ENCODE results near the gene AHCY.

DNA sequence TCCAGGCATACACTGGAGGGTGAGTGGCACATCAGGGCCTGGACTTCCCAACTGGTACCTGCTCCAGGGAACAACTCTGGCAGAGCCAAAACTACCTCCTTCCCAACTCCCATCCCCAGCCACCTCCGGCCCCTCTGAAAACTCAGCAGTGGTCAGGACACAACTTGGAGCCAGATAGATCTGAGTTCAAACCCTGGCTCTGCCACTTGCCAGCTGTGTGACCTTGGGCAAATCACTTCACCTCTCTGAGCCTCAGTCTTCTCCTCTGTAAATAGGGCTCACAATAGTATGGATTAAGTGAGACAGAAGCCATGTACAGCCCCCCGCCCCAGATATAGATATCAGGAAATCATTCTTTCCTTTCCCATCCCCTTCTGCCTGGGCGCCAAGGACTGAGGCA, 10.7 kb downstream of the AHCY start:
- no peak for TF ChIP-seq TCF12 (IDR thresholded peaks at IDR 0.05; ENCODE audit: low read depth)
- TF ChIP-seq, protein P1, sequence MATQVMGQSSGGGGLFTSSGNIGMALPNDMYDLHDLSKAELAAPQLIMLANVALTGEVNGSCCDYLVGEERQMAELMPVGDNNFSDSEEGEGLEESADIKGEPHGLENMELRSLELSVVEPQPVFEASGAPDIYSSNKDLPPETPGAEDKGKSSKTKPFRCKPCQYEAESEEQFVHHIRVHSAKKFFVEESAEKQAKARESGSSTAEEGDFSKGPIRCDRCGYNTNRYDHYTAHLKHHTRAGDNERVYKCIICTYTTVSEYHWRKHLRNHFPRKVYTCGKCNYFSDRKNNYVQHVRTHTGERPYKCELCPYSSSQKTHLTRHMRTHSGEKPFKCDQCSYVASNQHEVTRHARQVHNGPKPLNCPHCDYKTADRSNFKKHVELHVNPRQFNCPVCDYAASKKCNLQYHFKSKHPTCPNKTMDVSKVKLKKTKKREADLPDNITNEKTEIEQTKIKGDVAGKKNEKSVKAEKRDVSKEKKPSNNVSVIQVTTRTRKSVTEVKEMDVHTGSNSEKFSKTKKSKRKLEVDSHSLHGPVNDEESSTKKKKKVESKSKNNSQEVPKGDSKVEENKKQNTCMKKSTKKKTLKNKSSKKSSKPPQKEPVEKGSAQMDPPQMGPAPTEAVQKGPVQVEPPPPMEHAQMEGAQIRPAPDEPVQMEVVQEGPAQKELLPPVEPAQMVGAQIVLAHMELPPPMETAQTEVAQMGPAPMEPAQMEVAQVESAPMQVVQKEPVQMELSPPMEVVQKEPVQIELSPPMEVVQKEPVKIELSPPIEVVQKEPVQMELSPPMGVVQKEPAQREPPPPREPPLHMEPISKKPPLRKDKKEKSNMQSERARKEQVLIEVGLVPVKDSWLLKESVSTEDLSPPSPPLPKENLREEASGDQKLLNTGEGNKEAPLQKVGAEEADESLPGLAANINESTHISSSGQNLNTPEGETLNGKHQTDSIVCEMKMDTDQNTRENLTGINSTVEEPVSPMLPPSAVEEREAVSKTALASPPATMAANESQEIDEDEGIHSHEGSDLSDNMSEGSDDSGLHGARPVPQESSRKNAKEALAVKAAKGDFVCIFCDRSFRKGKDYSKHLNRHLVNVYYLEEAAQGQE (IDR thresholded peaks at IDR 0.05; ENCODE audit: low read depth), result no peak
- no peak for TF ChIP-seq CEBPB (IDR thresholded peaks at IDR 0.05)
- no peak for TF ChIP-seq FOXM1 (IDR thresholded peaks at IDR 0.05; ENCODE audit: borderline replicate concordance, low read depth)
- TF ChIP-seq YY1 (IDR thresholded peaks at IDR 0.05; ENCODE audit: low read depth), result no peak
- TF ChIP-seq EGR1 (IDR thresholded peaks at IDR 0.05), result no peak
- no peak for TF ChIP-seq TAF1 (IDR thresholded peaks at IDR 0.05; ENCODE audit: low read depth)
- TF ChIP-seq, protein P2, sequence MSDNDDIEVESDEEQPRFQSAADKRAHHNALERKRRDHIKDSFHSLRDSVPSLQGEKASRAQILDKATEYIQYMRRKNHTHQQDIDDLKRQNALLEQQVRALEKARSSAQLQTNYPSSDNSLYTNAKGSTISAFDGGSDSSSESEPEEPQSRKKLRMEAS (IDR thresholded peaks at IDR 0.05), result no peak
- no peak for TF ChIP-seq TEAD4 (IDR thresholded peaks at IDR 0.05)
- TF ChIP-seq EP300 (IDR thresholded peaks at IDR 0.05; ENCODE audit: borderline replicate concordance), result no peak
- no peak for TF ChIP-seq CREB1 (IDR thresholded peaks at IDR 0.05; ENCODE audit: low read depth)
- TF ChIP-seq, protein P3, sequence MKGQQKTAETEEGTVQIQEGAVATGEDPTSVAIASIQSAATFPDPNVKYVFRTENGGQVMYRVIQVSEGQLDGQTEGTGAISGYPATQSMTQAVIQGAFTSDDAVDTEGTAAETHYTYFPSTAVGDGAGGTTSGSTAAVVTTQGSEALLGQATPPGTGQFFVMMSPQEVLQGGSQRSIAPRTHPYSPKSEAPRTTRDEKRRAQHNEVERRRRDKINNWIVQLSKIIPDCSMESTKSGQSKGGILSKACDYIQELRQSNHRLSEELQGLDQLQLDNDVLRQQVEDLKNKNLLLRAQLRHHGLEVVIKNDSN (IDR thresholded peaks at IDR 0.05), result no peak
- TF ChIP-seq ZBTB7A (IDR thresholded peaks at IDR 0.05; ENCODE audit: low read depth), result no peak

Data from Ishikawa (cell line).